GM12878 (cell line): ENCODE measurements around the gene KLF11. TPM values are rescaled to one million over a fixed set of nuclear protein-coding genes. Genes with fewer than 3 reads are reported as not detected.

Experiments
- ATAC-seq: fragments of 200-7000 bp; cut with Tn5 transposase; 3 replicates; pipeline ENCODE4 v1.9.1; 2020; ENCODE audit warnings: mild to moderate bottlenecking, moderate library complexity
- BruUV-seq: library from RNA; stranded (reverse); fragments of 400-500 nt; replicated peaks from 2 replicates; lab custom pipeline; 2021; lab: Mats Ljungman, UMichigan
- CTCF ChIA-PET: fragments of 300-600 bp; sonication (Branson Sonifier 250); formaldehyde crosslinking; extraction: SDS; loops from one replicate; lab custom pipeline; 2021; ENCODE audit warnings: inconsistent platforms; lab: Yijun Ruan, JAX
- POLR2A ChIA-PET: fragments of 350-600 bp; formaldehyde crosslinking; extraction: SDS; loops from one replicate; lab custom pipeline; 2021; ENCODE audit warnings: inconsistent platforms; lab: Charles Lee
- RAD21 ChIA-PET: fragments of 300-600 bp; sonication (Branson Sonifier 250); formaldehyde crosslinking; loops from one replicate; lab custom pipeline; 2023; ENCODE audit warnings: antibody characterized with exemption; ENCODE audit not compliant: unreplicated experiment; lab: Charles Lee
- SMC1A ChIA-PET: fragments of 300-600 bp; sonication (Branson Sonifier 250); formaldehyde crosslinking; loops from one replicate; lab custom pipeline; 2023; ENCODE audit not compliant: unreplicated experiment, uncharacterized antibody; lab: Charles Lee
- DNase-seq: peaks from one replicate; pipeline ENCODE4 v3.0.0-alpha.2; 2011; ENCODE audit warnings: low read depth, low spot score
- FAIRE-seq: peaks from 3 replicates; lab custom pipeline; 2011; peaks lifted over from hg19 to GRCh38; lab: Jason Lieb, UNC
- H2AFZ ChIP-seq: 2 replicates; pipeline ENCODE4 v1.6.0; 2011; ENCODE audit warnings: low read depth, low read length, control low read depth; ENCODE audit not compliant: control insufficient read depth
- H3K27ac ChIP-seq: 2 replicates; pipeline ENCODE4 v1.5.1; 2011; ENCODE audit warnings: control low read depth; ENCODE audit not compliant: control insufficient read depth, insufficient read depth
- H3K27me3 ChIP-seq, 2 experiments: replicated peaks in 1 of 2; 2 replicates each; pipeline versions ENCODE4 v1.6.0 to v1.6.1; 2011; ENCODE audit warnings: low read length in 1 of 2; ENCODE audit not compliant: control insufficient read depth in 2 of 2, insufficient read depth in 2 of 2
- H3K36me3 ChIP-seq, 2 experiments: 2 replicates each; pipeline ENCODE4 v1.5.1; 2011; ENCODE audit warnings: low read length in 1 of 2; ENCODE audit not compliant: control insufficient read depth in 2 of 2, insufficient read depth in 2 of 2
- H3K4me1 ChIP-seq: 2 replicates; pipeline ENCODE4 v1.6.1; 2011; ENCODE audit warnings: mild to moderate bottlenecking, low read length, moderate library complexity, mixed read lengths; ENCODE audit not compliant: control insufficient read depth, insufficient read depth
- H3K4me2 ChIP-seq: 2 replicates; pipeline ENCODE4 v1.6.0; 2011; ENCODE audit warnings: control low read depth; ENCODE audit not compliant: control insufficient read depth, insufficient read depth
- H3K4me3 ChIP-seq: fragments of 200-600 bp; sonication (generic); 2 replicates; pipeline ENCODE4 v1.5.1; 2016
- H3K79me2 ChIP-seq: 2 replicates; pipeline ENCODE4 v1.6.0; 2011; ENCODE audit warnings: low read length; ENCODE audit not compliant: control insufficient read depth, insufficient read depth
- H3K9ac ChIP-seq: 2 replicates; pipeline ENCODE4 v1.8.0; 2011; ENCODE audit warnings: low read length, control low read depth, mixed read lengths; ENCODE audit not compliant: control insufficient read depth, insufficient read depth
- H3K9me3 ChIP-seq: replicated peaks from 3 replicates; pipeline ENCODE4 v1.5.1; 2011; ENCODE audit warnings: mild to moderate bottlenecking, low read length; ENCODE audit not compliant: control insufficient read depth, insufficient read depth
- H4K20me1 ChIP-seq: 2 replicates; pipeline ENCODE4 v1.6.0; 2011; ENCODE audit not compliant: control insufficient read depth, insufficient read depth
- EED ChIP-seq: sonication (generic); IDR thresholded peaks from 2 replicates; pipeline ENCODE4 v1.6.1; 2016; ENCODE audit warnings: antibody characterized with exemption, low read depth
- ESRRA ChIP-seq: IDR thresholded peaks from 2 replicates; pipeline ENCODE4 v1.6.1; 2012; ENCODE audit warnings: mild to moderate bottlenecking, low read length, improper control_type of control experiment
- FOXK2 ChIP-seq: fragments of 450-650 bp; IDR thresholded peaks from 2 replicates; pipeline ENCODE4 v1.6.1; 2017; ENCODE audit warnings: mild to moderate bottlenecking, moderate library complexity
- GATAD2B ChIP-seq: fragments of 450-650 bp; conservative IDR thresholded peaks from 2 replicates; pipeline ENCODE4 v1.6.1; 2017; ENCODE audit warnings: low read depth, mild to moderate bottlenecking, moderate library complexity
- HDGF ChIP-seq: fragments of 450-650 bp; IDR thresholded peaks from 2 replicates; pipeline ENCODE4 v1.6.1; 2016; ENCODE audit warnings: antibody characterized with exemption
- KAT2A ChIP-seq: conservative IDR thresholded peaks from 2 replicates; pipeline ENCODE4 v1.6.1; 2011; ENCODE audit warnings: low read depth, low read length; ENCODE audit not compliant: control insufficient read depth
- MEF2A ChIP-seq: IDR thresholded peaks from 2 replicates; pipeline ENCODE4 v1.6.1; 2011; ENCODE audit warnings: low read depth, mild to moderate bottlenecking, low read length, moderate library complexity; ENCODE audit not compliant: insufficient read depth
- NR2C2 ChIP-seq: IDR thresholded peaks from 2 replicates; pipeline ENCODE4 v1.6.1; 2011; ENCODE audit warnings: borderline replicate concordance, low read depth; ENCODE audit not compliant: control insufficient read depth, insufficient read length
- SMAD1 ChIP-seq: fragments of 450-650 bp; IDR thresholded peaks from 2 replicates; pipeline ENCODE4 v1.6.1; 2018; ENCODE audit warnings: mild to moderate bottlenecking, low read depth; ENCODE audit not compliant: partially characterized antibody
- SREBF1 ChIP-seq: IDR thresholded peaks from 2 replicates; pipeline ENCODE4 v1.6.1; 2012; ENCODE audit warnings: mild to moderate bottlenecking, low read length
- TCF3 ChIP-seq: IDR thresholded peaks from 2 replicates; pipeline ENCODE4 v1.6.1; 2012; ENCODE audit warnings: low read depth, mild to moderate bottlenecking, low read length, borderline replicate concordance; ENCODE audit not compliant: insufficient read depth
- WGBS: methylation state at CpG from one replicate; pipeline ENCODE4 v1.1.6; 2016; ENCODE audit warnings: low lambda C conversion rate; ENCODE audit not compliant: insufficient replicate concordance, insufficient coverage; ENCODE audit errors: missing lambda C conversion rate; 5-methylcytosine and 5-hydroxymethylcytosine counted together
- in situ Hi-C: fragments of 300-500 bp; cut with MboI; formaldehyde crosslinking; loops from 9 replicates; pipeline ENCODE4 v1.14.3; 2018; ENCODE audit warnings: mixed read lengths
- intact Hi-C: fragments of 100-400 bp; cut with micrococcal nuclease; formaldehyde crosslinking; loops from one replicate; pipeline ENCODE4 v1.14.2; 2022; ENCODE audit not compliant: unreplicated experiment
- polyA plus RNA-seq, 11 experiments: library from polyadenylated mRNA; depleted of rRNA in 4 of 11; unstranded in 6 of 11; stranded (reverse) in 5 of 11; fragments of >200 nt; fragmentation: Nextera tagmentation in 4 of 11; fragmentation: Illumina TruSeq in 1 of 11; extraction: Ambion mirVana in 4 of 11; extraction: Trizol in 1 of 11; gene quantifications; 1 replicate in 1 of 11; 2 replicates in 10 of 11; pipeline versions ENCODE4 v1.2.1 to v1.2.3, GENCODE V29; 2011 to 2016; ENCODE audit warnings: inconsistent platforms in 2 of 11, missing spikeins in 2 of 11, low read depth in 1 of 11
- total RNA-seq, 4 experiments: library from RNA; depleted of rRNA in 3 of 4; stranded (reverse); fragments of >200 nt in 3 of 4; fragmentation: Illumina TruSeq in 1 of 4; extraction: Trizol in 1 of 4; gene quantifications; 2 replicates each; pipeline versions ENCODE4 v1.2.1 to v1.2.3, GENCODE V29; 2013 to 2021
- TF ChIP-seq, protein P1 (sequence below): fragments of 450-650 bp; IDR thresholded peaks from 2 replicates; pipeline ENCODE4 v1.6.1; 2017; ENCODE audit warnings: mild to moderate bottlenecking, moderate library complexity
- TF ChIP-seq, protein P2 (sequence below): fragments of 150-350 bp; IDR thresholded peaks from 2 replicates; pipeline ENCODE4 v1.6.1; 2016; ENCODE audit warnings: low read depth, low read length
- TF ChIP-seq, protein P3 (sequence below): IDR thresholded peaks from 2 replicates; pipeline ENCODE4 v1.6.1; 2012; ENCODE audit warnings: low read depth, low read length, improper control_type of control experiment

KLF11 gene
- total and polyA plus RNA-seq, 10 of the 15 experiments (the other 5 are each of a cell fraction or from before 2014, with no cell fraction given), result 0.03 to 0.54 (median 0.14) TPM; not detected in 1

DNA sequence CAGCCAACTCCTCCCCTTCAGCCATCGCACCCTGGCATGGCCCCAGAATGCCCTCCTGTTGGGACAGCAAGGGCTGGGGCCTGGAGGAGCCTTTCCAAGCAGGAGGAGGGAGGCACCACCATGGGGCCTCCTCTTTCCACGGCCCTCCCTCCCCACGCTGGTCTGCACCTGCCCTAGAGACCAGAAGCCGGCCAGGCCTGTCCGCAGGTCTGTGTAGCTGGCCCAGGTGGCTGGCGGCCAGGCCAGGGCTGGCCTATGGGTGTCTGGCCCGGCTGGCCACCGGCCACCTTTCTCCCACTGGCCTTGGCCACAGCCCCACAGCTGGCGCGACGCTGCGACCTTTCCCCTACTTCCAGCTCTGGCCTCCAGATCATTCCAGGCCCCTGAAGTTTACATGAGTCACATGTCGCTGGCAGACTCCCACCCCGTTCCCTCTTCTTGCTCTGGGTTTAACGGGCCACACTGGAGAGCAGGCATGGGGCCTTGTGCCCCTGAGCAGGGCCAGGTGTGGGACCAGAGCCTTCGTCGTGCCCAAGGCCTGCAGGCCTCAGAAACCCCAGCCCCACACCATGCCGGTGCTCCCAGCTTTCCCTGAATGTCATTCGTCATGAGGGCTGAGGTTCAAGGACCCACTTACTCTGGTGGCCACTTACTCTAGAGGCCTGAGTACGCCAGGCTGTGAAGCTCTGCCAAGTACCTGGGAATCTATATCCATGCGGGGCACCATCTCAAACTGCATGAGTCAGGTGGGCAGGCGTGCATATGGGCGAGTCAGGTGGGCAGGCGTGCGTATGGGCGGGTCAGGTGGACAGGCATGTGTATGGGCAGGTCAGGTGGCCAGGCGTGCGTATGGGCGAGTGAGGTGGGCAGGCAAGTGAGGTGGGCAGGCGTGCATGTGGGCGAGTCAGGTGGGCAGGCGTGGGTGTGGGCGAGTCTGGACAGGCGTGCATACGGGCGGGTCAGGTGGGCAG, 33.3 kb upstream of the KLF11 start:
- WGBS, result 85% methylated on average over 34 of the region's 36 CpGs
- Histone ChIP-seq H3K27ac (no peak overlapping the region), H3K9me3 (peaks cover 2% of the 10 kb centered on the region; the same call in 1 of the 3 replicates), H3K36me3 (no peaks in the 10 kb centered on the region), H2AFZ (no peak overlapping the region), H3K4me1 (no peaks in the 10 kb centered on the region), H3K27me3 (no peaks in the 10 kb centered on the region), H3K9ac (no peak overlapping the region), H3K4me3 (no peak overlapping the region), H4K20me1 (no peaks in the 10 kb centered on the region), H3K4me2 (no peak overlapping the region), H3K79me2 (no peaks in the 10 kb centered on the region)
- POLR2A ChIA-PET, result no interaction called here
- FAIRE-seq (no peak), ATAC-seq (no peak), DNase-seq (no peak)
- in situ Hi-C loops, result no loop called here
- RAD21 ChIA-PET, result no interaction called here
- CTCF ChIA-PET, result no interaction called here
- SMC1A ChIA-PET, result no interaction called here
- intact Hi-C loops, result no loop called here
- no TSS peak for BruUV-seq
- TF ChIP-seq MEF2A (no peak), KAT2A (no peak), TCF3 (no peak), HDGF (no peak), SMAD1 (no peak), NR2C2 (no peak), GATAD2B (no peak), EED (no peak), FOXK2 (no peak), ESRRA (no peak), SREBF1 (no peak)
- TF ChIP-seq, protein P1, sequence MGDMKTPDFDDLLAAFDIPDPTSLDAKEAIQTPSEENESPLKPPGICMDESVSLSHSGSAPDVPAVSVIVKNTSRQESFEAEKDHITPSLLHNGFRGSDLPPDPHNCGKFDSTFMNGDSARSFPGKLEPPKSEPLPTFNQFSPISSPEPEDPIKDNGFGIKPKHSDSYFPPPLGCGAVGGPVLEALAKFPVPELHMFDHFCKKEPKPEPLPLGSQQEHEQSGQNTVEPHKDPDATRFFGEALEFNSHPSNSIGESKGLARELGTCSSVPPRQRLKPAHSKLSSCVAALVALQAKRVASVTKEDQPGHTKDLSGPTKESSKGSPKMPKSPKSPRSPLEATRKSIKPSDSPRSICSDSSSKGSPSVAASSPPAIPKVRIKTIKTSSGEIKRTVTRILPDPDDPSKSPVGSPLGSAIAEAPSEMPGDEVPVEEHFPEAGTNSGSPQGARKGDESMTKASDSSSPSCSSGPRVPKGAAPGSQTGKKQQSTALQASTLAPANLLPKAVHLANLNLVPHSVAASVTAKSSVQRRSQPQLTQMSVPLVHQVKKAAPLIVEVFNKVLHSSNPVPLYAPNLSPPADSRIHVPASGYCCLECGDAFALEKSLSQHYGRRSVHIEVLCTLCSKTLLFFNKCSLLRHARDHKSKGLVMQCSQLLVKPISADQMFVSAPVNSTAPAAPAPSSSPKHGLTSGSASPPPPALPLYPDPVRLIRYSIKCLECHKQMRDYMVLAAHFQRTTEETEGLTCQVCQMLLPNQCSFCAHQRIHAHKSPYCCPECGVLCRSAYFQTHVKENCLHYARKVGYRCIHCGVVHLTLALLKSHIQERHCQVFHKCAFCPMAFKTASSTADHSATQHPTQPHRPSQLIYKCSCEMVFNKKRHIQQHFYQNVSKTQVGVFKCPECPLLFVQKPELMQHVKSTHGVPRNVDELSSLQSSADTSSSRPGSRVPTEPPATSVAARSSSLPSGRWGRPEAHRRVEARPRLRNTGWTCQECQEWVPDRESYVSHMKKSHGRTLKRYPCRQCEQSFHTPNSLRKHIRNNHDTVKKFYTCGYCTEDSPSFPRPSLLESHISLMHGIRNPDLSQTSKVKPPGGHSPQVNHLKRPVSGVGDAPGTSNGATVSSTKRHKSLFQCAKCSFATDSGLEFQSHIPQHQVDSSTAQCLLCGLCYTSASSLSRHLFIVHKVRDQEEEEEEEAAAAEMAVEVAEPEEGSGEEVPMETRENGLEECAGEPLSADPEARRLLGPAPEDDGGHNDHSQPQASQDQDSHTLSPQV, result no peak
- TF ChIP-seq, protein P2, sequence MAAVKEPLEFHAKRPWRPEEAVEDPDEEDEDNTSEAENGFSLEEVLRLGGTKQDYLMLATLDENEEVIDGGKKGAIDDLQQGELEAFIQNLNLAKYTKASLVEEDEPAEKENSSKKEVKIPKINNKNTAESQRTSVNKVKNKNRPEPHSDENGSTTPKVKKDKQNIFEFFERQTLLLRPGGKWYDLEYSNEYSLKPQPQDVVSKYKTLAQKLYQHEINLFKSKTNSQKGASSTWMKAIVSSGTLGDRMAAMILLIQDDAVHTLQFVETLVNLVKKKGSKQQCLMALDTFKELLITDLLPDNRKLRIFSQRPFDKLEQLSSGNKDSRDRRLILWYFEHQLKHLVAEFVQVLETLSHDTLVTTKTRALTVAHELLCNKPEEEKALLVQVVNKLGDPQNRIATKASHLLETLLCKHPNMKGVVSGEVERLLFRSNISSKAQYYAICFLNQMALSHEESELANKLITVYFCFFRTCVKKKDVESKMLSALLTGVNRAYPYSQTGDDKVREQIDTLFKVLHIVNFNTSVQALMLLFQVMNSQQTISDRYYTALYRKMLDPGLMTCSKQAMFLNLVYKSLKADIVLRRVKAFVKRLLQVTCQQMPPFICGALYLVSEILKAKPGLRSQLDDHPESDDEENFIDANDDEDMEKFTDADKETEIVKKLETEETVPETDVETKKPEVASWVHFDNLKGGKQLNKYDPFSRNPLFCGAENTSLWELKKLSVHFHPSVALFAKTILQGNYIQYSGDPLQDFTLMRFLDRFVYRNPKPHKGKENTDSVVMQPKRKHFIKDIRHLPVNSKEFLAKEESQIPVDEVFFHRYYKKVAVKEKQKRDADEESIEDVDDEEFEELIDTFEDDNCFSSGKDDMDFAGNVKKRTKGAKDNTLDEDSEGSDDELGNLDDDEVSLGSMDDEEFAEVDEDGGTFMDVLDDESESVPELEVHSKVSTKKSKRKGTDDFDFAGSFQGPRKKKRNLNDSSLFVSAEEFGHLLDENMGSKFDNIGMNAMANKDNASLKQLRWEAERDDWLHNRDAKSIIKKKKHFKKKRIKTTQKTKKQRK, result no peak
- TF ChIP-seq, protein P3, sequence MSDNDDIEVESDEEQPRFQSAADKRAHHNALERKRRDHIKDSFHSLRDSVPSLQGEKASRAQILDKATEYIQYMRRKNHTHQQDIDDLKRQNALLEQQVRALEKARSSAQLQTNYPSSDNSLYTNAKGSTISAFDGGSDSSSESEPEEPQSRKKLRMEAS, result no peak
